Parathyroid adenoma (tissue), 2 donors: Measurements from ENCODE around the gene PPIF.

Source experiments
- H2AFZ ChIP-seq: fragments of 300-600 bp; sonication (generic); one replicate; pipeline ENCODE4 v1.7.0; 2017; ENCODE audit warnings: antibody characterized with exemption, mild to moderate bottlenecking
- H3K27ac ChIP-seq: fragments of 300-600 bp; sonication (generic); one replicate; pipeline ENCODE4 v1.7.0; 2017
- H3K27me3 ChIP-seq: fragments of 300-600 bp; sonication (generic); one replicate; pipeline ENCODE4 v1.7.0; 2017; ENCODE audit warnings: low read length; ENCODE audit not compliant: control insufficient read depth, insufficient read depth
- H3K36me3 ChIP-seq: fragments of 300-600 bp; sonication (generic); one replicate; pipeline ENCODE4 v1.7.0; 2017; ENCODE audit warnings: low read length; ENCODE audit not compliant: control insufficient read depth, insufficient read depth
- H3K4me1 ChIP-seq: fragments of 300-600 bp; sonication (generic); one replicate; pipeline ENCODE4 v1.7.0; 2017; ENCODE audit warnings: control low read depth
- H3K4me2 ChIP-seq: fragments of 300-600 bp; sonication (generic); one replicate; pipeline ENCODE4 v1.7.0; 2017; ENCODE audit warnings: low read length
- H3K4me3 ChIP-seq: fragments of 300-600 bp; sonication (generic); one replicate; pipeline ENCODE4 v1.7.0; 2017; ENCODE audit warnings: low read depth, low read length
- H3K79me2 ChIP-seq: fragments of 300-600 bp; sonication (generic); one replicate; pipeline ENCODE4 v1.7.0; 2017; ENCODE audit warnings: control low read depth
- H3K9ac ChIP-seq: fragments of 300-600 bp; sonication (generic); one replicate; pipeline ENCODE4 v1.7.0; 2017; ENCODE audit warnings: mild to moderate bottlenecking
- H3K9me3 ChIP-seq: fragments of 300-600 bp; sonication (generic); one replicate; pipeline ENCODE4 v1.7.0; 2017; ENCODE audit warnings: low read length; ENCODE audit not compliant: control insufficient read depth
- TF ChIP-seq, protein P1 (sequence below): fragments of 300-600 bp; sonication (generic); IDR thresholded peaks from one replicate; pipeline ENCODE4 v1.7.0; 2017; ENCODE audit warnings: antibody characterized with exemption, mild to moderate bottlenecking
- donor health status: primary hyperparathyroidism.

PPIF gene

DNA sequence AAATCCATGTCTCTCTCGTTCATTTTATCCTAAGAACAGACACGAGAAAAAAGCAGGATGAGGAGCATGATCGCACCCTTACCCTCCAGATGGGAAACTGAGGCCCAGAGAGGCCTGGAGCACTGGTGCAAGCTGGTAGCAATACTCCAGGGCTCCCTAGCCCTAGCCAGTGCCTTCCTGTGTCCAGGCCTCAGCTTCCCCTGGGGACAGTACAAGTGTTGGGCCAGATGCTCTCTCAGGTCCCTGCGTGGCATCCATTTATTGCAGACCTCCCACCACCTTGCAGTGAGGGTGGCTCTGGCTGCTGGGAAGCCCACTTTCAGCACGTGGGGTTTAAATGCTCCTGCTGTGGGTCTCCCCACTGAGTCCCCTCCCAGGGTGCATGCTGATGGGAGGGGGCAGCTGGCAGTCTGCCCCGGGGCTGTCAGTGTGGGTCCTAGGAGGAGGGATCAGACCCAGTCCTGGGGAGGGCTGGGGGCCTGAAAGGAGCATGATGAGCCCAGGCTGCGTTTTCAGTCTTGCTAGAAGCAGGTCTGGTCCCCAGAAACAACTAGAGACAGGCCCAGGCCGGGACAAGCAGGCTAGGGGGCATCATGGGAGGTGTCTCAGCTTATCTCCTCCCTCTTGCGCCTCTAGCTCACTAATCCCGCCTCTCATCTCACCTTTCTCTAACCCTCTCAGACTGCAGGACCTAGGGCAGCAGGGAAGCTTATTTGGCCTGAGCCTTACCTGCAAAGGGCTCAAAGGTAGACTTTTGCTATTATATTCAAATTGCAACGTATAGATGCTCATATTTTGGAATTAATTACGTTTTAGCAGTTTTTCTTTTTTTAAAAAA is 662 bp upstream of the PPIF start:
- Histone ChIP-seq H3K4me1 (peaks cover 38% of the 10 kb centered on the region), H3K27ac (peak overlapping the region; percentile 71)

DNA sequence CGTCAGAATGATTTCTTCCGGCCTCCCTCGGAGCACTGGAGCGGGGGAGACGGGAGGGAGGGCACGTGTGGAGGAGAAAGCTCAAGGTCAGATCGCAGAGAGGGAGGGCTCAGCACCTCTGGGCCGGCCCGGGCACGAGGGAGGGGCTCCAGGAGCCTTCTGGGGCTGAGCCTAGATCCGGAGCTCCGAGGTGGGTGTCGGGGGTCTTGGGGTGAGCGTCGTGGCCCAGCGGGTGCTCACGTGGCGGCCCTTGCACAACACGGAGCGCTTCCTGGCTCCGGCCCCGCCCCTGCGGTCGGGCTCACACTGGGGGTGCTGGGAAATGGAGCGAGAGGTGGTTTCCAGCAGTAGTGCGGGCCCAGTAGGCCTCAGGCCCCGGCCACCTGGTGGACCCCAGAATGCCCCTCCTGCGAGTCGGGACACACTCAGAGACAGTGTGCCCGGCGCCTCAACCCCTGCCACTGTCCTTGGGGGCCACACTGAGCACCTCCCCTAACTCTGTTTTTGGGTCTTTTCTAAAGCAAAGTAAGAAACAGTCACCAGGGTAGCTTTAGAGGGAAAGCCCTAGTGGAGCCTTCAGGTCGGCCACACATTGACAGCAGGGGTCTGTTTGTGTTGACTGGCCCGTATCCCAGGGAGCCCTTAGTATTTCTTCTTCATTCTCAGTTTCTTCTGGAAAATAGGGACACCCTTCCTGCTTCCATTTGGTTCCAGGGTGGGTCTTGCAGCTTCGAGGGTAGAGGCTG is 798 bp downstream of the PPIF start:
- Histone ChIP-seq H3K4me1 (peaks cover 25% of the 10 kb centered on the region), H3K79me2 (no peaks in the 10 kb centered on the region), H2AFZ (peak overlapping the region; percentile 77), H3K27me3 (no peaks in the 10 kb centered on the region), H3K9ac (peak overlapping the region; percentile 30), H3K27ac (peak overlapping the region; percentile 71), H3K4me2 (peak overlapping the region; percentile 94), H3K9me3 (no peaks in the 10 kb centered on the region), H3K4me3 (peak overlapping the region; percentile 69), H3K36me3 (no peaks in the 10 kb centered on the region)
- TF ChIP-seq, protein P1, sequence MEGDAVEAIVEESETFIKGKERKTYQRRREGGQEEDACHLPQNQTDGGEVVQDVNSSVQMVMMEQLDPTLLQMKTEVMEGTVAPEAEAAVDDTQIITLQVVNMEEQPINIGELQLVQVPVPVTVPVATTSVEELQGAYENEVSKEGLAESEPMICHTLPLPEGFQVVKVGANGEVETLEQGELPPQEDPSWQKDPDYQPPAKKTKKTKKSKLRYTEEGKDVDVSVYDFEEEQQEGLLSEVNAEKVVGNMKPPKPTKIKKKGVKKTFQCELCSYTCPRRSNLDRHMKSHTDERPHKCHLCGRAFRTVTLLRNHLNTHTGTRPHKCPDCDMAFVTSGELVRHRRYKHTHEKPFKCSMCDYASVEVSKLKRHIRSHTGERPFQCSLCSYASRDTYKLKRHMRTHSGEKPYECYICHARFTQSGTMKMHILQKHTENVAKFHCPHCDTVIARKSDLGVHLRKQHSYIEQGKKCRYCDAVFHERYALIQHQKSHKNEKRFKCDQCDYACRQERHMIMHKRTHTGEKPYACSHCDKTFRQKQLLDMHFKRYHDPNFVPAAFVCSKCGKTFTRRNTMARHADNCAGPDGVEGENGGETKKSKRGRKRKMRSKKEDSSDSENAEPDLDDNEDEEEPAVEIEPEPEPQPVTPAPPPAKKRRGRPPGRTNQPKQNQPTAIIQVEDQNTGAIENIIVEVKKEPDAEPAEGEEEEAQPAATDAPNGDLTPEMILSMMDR, result no peak

More for the DNA sequence above, 662 bp upstream of the PPIF start:
- no peaks in the 10 kb centered on the region for H3K27me3 ChIP-seq
- TF ChIP-seq, protein P1, result no peak
- no peaks in the 10 kb centered on the region for H3K79me2 ChIP-seq
- H3K4me2 ChIP-seq, result no peak overlapping the region
- H3K9ac ChIP-seq, result no peak overlapping the region
- peak overlapping the region; percentile 77 for H2AFZ ChIP-seq
- H3K36me3 ChIP-seq, result no peaks in the 10 kb centered on the region
- no peaks in the 10 kb centered on the region for H3K9me3 ChIP-seq
- H3K4me3 ChIP-seq, result peak overlapping the region; percentile 7

DNA sequence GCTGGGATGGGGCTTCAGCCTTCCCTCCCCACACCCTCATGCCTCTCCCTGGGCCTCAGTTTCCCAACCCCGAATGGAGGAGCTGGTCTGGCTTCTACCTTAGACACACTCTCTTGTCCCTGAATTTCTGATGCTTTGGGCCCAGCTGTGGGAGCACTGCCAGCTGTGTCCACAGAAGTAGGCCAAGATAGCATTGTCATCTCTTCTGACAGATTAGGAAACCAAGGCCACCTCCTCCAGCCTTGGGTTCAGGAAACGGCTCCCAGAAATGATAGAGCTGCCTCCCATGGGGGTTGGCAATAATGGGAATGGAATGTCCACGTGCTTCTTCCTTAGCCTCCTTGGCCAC is 1.3 kb downstream of the PPIF start:
- Histone ChIP-seq H2AFZ (no peak overlapping the region), H3K9ac (no peak overlapping the region), H3K79me2 (no peaks in the 10 kb centered on the region), H3K9me3 (no peaks in the 10 kb centered on the region), H3K27ac (peak overlapping the region; percentile 71), H3K4me2 (peak overlapping the region; percentile 94), H3K36me3 (no peaks in the 10 kb centered on the region), H3K27me3 (no peaks in the 10 kb centered on the region), H3K4me1 (peaks cover 24% of the 10 kb centered on the region), H3K4me3 (peak overlapping the region; percentile 69)
- TF ChIP-seq, protein P1, result no peak

DNA sequence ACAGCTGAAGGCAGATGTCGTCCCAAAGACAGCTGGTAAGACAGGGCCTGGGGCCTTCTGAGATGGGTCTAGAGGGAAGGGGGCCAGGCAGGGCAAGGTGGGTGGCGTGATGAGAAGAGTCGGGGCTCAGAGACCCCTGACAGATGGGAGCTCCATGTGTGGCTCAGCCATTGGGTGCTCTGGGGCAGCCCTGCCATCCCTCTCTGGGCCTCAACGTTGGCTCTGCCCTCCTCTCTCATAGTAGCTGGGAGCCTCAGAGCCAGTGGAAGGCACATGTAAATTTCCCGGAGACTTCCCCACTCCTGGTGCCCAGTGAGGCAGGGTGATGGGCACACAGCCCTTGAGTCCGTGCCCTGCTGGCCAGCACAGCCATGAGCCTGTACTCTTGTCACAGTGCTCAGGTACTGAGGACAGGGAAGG is 1.8 kb downstream of the PPIF start:
- Histone ChIP-seq H3K27ac (peak overlapping the region; percentile 71), H3K4me2 (peak overlapping the region; percentile 94), H3K4me1 (peaks cover 24% of the 10 kb centered on the region), H3K36me3 (no peaks in the 10 kb centered on the region), H3K9ac (no peak overlapping the region), H3K27me3 (no peaks in the 10 kb centered on the region), H3K9me3 (no peaks in the 10 kb centered on the region), H2AFZ (no peak overlapping the region), H3K79me2 (no peaks in the 10 kb centered on the region), H3K4me3 (peak overlapping the region; percentile 69)
- TF ChIP-seq, protein P1, result no peak
